Renal cortex interstitium (tissue), 11 donors: ENCODE measurements around the gene KDM2A. TPM values are rescaled to one million over a fixed set of nuclear protein-coding genes. Genes with fewer than 3 reads are reported as not detected.

Experiments used
- DNase-seq, 11 donors: peaks; one replicate each; pipeline ENCODE4 v3.0.0-alpha.2; 2013; ENCODE audit warnings: low read depth in 9 of 11, low spot score in 4 of 11; ENCODE audit errors: extremely low read depth in 1 of 11
- polyA plus RNA-seq, 3 donors: library from polyadenylated mRNA; unstranded; fragments of 120-200 nt; gene quantifications; one replicate each; pipeline ENCODE4 v1.2.1, GENCODE V29; 2013; ENCODE audit not compliant: insufficient read length in 3 of 3

The KDM2A gene
- polyA plus RNA-seq, 3 donors, result 75.7 to 86.2 (median 76.9) TPM

DNA sequence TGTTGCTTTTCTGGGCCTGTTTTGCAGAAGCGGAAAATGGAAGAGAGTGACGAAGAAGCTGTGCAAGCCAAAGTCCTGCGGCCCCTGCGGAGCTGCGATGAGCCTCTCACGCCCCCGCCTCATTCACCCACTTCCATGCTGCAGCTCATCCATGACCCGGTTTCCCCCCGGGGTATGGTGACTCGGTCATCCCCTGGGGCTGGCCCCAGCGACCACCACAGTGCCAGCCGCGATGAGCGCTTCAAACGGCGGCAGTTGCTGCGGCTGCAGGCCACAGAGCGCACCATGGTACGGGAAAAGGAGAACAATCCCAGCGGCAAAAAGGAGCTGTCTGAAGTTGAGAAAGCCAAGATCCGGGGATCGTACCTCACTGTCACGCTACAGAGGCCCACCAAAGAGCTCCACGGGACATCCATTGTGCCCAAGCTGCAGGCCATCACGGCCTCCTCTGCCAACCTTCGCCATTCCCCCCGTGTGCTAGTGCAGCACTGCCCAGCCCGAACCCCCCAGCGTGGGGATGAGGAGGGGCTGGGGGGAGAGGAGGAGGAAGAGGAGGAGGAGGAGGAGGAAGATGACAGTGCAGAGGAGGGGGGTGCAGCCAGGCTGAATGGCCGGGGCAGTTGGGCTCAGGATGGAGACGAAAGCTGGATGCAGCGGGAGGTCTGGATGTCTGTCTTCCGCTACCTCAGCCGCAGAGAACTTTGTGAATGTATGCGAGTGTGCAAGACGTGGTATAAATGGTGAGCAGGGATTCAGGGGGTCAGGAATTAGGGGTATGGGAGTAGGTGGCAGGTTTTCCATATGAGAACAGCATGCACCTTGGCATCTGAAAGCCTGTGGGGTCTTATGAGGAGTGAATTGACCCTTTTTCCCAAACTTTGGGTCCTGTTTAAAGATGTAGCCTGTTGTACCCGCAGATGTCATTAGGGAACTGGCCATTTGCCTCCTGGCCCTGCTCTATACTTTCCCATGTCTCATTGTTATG is 131.3 kb downstream of the KDM2A start:
- no peak for DNase-seq

- no peak for DNase-seq
These were observed 132.8 kb downstream of the KDM2A start for GRCh38 chr11:67251841-67252240.

- DNase-seq, result no peak
These were observed 133.8 kb downstream of the KDM2A start for GRCh38 chr11:67252831-67253239.

DNA sequence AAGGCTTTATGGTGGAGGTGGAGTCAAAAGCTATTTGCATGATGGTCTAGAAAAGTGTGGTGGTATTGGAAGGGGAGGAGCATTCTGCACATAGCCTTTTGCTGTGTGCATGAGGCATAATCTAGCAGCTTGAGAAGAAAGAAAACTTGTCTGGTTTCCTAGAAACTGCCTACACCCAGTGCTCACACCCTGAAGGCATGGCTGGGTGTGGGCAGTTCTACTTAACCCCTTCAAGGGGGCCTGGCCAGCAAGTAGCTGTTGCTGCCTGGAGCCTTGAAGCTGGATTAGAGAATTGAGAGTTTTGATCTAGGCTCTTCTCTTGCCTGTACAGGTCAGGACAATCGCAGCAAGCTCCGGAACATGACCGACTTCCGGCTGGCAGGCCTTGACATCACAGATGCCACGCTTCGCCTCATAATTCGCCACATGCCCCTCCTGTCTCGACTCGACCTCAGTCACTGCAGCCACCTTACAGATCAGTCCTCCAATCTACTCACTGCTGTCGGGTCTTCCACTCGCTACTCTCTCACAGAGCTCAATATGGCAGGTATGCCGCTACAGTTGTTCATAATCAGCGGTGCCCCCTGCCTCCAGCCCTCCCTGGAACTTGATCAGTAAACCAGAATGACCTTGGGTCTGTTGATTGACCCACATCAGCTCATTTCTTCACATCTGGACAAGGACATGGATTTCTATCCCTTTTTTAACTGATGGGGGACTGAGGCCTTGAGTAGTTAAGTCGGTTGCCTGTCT is 135.0 kb downstream of the KDM2A start:
- peak in 1 of 11 donors; percentile 43 for DNase-seq

GRCh38 chr11:67254798-67255197 is 135.7 kb downstream of the KDM2A start:
- no peak for DNase-seq

GRCh38 chr11:67255353-67255752 is 136.3 kb downstream of the KDM2A start:
- no peak for DNase-seq

DNA sequence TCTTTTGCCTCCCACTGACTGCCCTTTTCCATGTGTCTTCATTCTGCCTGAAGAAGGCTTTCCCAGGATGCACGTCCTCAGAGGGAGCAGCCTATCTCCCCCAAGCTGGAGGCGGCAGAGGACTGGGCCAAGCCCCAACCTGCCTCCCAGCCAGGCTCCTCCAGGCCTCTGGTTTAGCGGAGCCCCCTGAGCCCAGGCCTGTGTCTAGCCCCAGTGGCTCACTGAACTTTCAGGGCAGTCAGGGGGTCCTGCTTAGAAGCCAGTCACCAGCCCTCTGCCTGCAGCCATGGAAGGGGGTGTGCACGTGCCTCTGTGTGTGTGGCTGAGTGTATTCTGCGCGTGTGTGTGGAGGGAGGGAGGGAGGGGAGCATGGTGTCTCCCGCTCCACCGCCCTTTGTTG is 136.8 kb downstream of the KDM2A start:
- no peak for DNase-seq

- no peak for DNase-seq
These were observed 137.5 kb downstream of the KDM2A start for GRCh38 chr11:67256477-67257135.

DNA sequence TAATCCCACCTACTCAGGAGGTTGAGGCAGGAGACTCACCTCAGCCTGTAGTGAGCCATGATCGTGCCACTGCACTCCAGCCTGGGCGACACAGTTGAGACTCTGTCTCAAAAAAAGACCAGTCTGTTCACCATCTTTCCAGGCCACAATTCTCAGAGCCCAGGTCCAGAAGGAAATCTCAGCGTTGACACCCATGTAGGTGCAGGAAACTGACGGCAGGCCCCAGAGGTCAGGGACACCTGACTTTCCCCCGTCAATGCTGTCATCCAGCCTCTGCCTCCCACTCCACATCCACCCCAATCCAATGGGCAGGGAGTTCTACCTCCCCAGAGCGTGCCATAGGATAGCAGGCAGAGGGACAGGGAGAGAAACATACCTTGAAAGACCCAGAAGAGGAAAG is 141.3 kb downstream of the KDM2A start:
- no peak for DNase-seq

GRCh38 chr11:67260885-67261639 is 142.0 kb downstream of the KDM2A start:
- DNase-seq, result peak in 1 of 11 donors; percentile 40

DNA sequence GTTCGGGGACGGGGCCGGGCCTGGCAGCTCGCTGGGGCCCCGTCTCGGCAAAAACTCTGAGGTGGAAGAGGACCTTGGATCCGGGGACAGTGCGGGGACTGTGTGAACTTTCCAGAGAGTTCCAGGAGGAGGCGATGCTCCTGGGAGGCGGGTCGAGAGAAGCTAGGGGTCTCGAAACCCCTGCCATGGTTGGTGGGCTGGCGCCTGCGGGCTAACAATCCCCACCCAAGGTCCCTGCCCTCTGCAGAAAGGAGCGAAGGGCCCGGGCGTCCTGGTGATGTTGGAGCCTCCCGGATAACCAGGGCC is 142.5 kb downstream of the KDM2A start:
- DNase-seq, result no peak

DNA sequence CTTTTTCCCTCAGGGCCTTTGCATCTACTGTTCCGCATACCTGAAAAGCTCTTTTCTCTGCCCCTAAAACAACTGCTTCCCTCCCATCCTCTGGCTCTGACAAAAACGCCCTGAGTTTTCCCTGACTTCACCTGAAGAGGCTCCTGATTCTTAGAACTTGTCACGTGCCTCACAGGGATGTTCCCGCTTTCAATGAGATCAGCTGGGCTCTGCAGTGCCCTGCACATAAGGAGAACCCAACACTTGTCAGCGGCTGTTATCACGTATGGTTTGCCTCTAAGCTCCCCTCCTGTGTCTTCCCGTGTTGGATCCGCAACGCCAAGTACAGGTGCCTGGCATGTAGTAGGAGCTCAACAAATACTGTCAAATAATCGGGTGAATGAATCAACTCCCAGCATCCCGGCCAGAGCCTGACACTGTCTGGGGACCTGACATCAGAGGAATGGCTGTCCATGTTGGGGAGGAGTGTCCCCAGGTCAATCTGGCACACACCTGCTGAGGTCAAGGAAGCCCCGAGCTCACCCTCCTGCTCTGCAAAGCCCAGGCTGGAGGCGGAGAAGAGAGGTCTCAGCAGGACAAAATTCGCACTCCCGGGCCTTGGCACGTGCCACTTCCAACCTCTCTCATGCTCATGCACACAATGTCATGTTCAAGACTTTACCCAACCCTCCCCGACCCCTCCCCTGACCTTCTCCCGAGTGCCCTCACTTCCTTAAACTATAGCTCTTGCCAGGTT is 143.1 kb downstream of the KDM2A start:
- DNase-seq, result no peak

GRCh38 chr11:67262731-67263675 is 143.9 kb downstream of the KDM2A start:
- peak in 4 of 11 donors; percentile 60 to 71 (median 66) for DNase-seq

DNA sequence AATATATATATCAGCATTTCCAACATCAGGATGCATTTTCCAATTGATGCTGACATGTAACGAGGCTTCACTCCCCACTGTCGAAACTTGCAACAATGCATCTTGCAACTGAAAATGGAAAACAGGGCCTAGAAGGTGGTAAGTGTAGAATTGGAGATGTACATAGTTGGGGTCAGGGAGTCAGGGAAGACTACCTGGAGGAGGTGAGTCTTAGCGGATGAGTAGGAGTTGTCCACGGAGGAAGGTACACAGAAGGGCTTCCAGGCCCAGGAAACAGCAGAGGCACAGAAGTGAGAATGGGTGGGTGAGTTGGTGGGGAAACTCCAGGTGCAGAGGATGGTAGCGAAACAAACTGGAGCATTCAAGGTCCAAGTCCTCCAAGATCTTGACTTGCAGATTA is 145.2 kb downstream of the KDM2A start:
- DNase-seq, result no peak

GRCh38 chr11:67264877-67265632 is 146.0 kb downstream of the KDM2A start:
- no peak for DNase-seq

- peak in 3 of 11 donors; percentile 65 to 71 (median 68) for DNase-seq
These were observed 146.8 kb downstream of the KDM2A start for GRCh38 chr11:67265633-67266448.
